CD4-positive, alpha-beta T cell treated with Interleukin-4 for 4 hours (primary cell): ENCODE measurements around the gene TJP3.

Experiments
- DNase-seq: peaks from one replicate; pipeline ENCODE4 v3.0.0-alpha.2; 2020

The TJP3 gene

DNA sequence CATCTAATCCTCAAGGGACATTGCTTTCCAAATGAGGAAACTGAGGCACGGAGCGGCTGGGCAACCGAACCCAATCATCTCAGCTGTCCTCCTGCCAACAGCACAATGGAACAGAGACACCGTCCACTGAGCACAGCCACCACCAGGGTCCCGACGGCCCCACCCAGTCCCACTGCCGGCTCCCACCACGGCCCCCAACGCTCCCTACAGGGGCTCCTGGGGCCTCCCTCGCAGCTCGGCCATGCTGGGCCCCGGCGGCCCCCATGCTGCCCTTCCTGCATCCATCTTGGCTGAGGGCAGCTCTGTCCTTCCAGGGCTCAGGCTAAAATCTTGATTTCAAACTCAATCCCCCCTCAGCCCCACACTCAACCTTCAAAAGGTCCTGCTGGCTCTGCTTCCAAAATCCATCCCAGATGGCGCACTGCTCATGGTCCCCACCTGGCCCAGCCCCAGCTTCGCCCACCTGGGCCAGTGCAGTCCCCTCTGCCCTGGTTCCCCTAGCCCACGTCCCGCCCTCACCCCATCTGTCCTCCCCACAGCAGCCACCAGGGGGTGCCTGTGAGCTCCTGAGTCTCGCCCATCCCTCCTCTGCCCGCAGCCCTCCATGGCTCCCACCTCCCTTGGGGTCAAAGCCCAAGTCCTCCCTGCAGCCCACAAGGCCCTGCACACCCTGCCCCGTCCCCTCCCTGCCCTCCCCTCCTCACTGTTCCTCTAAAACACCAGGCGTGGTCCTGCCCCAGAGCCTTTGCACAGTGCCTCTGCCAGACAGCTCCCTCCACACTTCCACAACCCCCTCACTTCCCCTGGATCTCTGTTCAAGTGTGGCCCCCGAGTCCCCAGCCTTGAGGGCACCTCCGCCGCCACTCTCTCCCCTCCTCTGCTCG is 15.8 kb upstream of the TJP3 start:
- DNase-seq = peak; percentile 32

DNA sequence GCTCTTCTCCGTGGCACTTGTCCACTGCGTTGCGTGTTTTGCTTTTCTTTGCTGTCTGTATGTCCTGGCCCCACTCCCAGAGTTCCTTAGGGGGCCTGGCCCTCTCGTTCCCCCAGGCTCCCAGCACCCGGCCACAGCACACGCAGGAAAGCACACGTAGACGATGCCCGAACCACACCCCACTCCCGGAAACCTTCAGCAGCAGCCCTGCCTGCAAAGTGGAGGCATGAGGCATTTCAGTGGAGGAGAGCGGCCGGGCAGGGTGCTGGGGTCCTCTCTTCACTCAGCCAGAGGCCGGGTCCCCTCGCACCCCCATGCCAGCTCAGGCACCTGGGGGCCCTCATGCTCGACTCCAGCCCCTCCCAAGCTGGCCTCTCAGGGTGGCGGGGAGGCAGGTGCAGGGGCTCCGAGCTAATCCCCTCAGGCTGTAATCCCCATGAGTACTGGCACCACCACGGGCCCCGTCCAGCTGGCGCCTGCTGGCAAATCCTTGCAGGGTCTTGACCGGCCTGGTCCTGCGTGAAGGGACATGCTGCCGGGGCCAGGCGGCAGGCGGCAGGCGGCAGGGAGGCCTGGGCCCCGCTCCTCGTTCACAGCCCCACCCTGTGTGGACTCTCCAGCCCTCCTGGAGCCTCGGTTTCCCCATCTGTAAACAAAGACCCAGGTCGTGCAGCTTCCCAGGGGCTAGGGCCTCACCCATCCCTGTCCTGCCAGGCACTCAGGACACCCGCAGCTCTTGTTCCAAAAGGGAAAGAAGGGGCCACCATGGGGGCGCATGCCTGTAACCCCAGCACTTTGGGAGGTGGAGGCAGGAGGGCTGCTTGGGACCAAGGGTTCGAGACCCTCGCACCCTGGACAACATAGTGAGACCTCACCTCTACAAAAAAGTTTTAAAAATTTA is 14.9 kb upstream of the TJP3 start:
- no peak for DNase-seq

DNA sequence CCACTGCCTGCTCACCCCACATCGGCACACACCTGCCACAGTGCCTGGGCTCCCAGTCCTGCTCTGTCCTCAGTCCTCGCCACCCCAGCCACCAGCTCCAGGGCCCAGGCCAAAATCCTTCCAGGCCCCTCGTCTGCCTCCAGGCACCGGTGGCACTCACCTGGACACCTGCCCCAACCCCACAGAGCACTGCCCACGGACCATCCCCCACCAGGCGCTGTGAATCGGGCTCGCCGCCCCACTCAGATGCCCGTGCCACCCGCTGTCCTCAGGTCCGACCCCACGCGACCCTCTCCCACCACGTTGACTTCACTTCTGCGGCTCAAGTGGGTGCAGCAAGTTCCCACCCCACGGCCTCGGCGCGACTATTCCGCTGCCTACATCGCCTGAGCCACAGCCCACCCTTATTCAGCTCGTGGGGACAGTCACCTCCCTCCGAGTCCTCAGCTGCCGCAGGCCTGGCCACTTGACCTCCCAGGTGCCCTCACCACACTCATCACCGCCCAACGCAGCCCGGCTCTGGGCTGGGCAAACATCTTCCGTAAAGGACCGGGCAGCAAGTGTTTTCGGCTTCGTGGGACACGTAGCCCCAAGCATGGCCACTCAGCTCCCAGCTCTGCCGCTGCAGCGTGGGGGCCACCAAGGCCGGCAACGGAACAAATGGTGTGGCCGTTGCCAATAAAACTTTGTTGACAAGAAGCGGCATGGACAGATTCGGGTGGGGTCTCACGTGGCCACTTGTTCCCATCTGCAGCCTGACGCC is 13.6 kb upstream of the TJP3 start:
- no peak for DNase-seq

DNA sequence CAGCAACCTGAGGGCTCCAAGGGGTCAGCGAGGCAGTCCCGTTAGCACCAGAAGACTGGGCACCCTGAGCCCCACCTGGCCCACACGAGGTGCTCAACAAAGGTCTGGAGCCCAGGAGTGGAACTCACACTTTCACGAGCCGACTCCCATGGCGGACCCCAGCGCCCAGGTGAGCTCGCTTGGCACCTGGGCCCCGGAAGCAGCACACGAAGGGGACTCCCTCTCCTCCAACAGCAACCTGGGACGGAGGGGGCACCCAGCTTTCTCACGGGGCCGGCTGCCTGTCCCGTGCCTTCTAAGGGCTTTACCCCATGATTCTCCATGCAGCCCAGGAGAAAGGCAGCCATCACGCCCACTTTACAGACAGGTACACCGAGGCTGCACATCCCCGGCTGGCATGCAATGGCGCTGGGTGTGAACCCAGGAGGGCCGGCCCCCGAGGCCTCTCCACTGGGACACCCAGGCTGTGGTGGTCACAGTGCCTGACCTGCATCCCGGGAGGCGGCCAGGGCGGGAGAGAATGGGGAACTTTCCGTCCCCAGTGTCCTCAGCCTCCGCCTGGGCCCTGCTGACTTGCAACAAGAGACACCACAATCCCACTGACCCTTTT is 13.0 kb upstream of the TJP3 start:
- no peak for DNase-seq

DNA sequence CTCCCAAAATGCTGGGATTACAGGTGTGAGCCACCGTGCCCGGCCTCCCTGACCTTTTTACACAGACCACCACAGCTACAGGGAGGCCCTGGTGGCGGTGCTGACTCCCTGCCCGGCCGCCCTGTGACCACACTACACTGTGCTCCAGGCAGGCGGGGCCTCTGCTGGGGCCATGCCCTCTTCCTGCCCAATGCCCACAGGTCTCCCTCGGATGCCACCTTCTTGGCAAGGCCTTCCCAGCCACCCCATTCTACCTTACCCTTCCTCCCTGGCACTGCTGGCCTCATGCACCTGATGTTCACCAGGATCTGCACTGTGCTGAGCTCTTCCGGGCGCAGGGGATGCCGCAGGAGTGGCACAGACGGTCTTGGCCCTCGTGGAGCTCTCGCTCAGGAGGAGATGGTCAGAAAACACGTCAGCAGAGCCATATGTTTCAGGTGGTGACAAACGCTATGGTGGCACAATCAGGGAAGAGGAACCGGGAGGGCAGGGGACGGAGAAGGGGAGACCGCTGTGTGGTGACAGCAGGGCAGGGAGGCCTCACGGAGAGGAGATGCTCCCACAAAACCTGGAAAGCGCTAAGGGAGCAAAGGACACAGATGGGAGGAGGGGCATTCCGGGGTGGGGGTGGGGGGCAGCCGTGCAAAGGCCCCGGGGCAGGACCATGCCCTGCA is 12.1 kb upstream of the TJP3 start:
- DNase-seq = no peak

DNA sequence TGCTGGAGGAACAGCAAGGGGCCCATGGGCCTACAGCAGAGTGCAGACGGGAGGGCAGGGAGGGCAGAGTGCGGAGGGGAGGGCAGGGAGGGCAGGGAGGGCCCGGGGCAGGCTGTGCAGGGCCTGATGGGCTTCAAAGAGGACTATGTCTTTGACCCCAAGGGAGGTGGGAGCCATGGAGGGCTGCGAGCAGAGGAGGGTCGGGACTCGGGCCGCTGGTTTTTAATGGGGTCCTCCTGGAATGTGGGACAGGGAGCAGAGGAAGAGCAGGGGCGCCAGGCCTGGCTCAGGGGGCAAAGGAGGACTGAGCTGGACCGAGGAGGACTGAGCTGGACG is 11.6 kb upstream of the TJP3 start:
- no peak for DNase-seq

DNA sequence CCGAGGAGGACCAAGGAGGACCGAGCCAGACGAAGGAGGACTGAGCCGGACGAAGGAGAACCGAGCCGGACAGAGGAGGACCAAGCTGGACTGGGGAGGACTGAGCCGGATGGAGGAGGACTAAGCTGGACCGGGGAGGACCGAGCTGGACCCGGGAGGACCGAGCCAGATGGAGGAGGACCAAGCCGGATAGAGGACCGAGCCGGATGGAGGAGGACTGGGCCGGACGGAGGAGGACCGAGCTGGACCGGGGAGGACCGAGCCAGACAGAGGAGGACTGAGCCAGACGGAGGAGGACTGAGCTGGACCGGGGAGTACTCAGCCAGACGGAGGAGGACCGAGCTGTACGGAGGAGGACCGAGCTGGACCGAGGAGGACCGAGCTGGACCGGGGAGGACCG is 11.1 kb upstream of the TJP3 start:
- no peak for DNase-seq

DNA sequence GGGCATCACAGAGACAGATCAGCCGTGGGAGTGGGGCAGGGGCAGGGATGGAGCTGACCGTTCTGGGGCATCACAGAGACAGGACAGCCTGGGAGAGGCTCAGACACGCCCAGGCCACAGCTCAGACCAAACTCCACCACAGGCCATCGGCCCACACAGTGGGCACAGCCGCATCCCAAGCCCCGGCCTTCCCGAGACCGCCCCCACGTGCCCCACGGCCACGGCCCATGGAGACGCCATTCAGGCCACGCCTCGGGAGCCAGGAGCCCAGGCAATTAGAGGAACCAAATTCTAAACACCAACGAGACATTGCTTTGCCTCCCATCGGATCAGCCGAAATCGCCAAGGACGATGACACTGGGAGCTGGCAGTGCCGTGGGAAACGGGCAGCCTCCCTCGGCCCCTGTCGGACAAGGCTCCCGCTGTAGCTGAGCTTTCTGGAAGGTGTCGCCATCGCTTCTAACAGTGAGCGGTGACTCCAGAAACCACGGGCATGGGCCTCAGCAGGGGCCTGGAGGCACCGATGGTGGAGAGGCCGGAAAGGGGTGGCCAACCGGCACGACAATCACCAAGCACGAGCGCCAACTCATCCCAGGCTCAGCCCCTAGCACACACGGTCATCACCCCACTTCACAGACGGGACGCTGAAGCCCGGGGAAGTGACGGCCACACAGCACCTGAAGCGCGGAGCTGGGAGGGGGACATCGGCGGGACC is 10.4 kb upstream of the TJP3 start:
- DNase-seq = no peak

DNA sequence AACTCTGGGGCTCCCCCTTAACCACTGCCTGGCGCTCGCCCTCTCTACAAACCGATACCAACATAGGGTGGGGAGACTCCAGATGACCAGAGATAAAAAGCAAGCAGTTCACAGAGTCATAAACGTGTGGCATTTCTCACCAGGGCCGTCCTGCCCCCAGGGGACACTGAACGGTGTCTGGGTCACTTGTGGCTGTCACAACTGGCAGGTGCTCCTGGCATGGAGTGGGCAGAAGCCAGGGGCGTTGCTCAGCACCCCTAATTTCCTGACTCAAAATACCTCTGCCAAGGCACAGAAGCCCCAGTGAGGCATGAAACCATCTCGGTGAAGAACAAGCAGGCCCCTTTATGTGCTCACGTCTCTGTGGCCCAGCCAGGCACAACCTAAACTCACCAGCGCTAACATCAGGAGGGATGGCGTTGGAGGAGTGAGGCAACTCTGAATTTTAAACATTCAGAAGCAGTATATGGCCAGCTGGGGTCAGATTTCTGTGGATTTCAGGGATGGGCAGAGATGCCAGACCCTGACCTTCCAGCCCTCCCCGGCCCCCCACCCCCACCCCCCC is 9.7 kb upstream of the TJP3 start:
- no peak for DNase-seq

DNA sequence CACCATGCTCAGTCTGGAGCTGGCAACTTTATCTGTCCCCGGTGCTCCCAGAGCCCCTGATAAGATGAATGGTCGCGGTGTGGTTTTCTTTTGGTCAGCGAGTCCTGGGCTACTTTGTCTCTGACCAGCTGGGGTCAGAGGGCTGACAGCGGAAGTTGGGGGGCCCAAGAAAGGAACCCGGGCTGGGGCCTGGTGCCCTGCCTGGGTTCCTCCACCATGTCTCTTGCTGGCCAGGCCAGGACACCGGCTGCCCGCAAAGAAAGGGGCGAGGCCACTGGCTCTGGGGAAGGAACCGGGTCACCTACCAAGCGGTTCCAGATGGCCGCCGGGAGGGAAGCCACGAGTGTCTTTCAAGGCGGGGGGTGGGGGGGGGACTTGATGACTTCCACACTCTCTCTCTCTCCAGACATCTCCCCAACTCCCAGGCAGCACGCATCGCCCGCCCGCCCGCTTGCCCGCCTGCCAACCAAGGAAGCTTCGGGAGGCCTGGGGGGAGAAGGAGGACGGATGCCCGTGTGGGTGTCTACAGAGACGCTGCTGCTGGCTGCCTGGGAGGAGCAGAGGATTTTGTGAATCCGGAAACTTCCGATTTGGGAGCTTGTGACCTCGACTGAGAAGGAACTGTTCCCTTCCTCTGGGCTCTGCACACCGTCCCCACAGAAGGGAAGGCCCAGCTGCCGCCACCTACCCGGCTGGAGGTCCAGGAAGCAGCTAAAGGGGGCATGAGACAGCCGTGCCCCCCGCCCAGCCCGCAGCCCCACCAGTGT is 9.0 kb upstream of the TJP3 start:
- no peak for DNase-seq

DNA sequence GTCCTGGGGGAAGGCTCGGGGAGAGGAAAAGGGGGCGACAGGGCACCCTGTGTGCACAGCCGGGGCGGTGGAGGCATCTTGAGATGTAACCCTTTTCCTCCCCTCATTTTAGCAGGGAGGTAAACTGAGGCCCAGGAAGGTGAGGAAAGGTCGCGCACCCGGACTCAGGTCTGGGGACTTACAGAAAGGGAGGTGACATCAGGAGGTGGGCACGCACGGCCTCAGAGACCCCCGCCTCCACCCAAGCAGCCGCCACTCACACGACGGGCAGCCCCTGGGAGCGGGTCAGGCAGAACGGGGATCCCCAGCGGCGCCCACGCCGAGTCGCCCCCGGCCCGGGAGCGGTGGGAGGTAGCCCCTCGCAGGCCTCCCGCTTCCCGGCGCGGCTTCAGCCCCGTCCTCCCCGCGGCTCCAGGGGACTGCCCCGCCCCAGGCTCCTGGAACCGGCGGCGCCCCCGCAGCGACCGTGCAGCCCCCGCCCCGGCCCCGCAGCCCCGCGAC is 8.4 kb upstream of the TJP3 start:
- DNase-seq = no peak

DNA sequence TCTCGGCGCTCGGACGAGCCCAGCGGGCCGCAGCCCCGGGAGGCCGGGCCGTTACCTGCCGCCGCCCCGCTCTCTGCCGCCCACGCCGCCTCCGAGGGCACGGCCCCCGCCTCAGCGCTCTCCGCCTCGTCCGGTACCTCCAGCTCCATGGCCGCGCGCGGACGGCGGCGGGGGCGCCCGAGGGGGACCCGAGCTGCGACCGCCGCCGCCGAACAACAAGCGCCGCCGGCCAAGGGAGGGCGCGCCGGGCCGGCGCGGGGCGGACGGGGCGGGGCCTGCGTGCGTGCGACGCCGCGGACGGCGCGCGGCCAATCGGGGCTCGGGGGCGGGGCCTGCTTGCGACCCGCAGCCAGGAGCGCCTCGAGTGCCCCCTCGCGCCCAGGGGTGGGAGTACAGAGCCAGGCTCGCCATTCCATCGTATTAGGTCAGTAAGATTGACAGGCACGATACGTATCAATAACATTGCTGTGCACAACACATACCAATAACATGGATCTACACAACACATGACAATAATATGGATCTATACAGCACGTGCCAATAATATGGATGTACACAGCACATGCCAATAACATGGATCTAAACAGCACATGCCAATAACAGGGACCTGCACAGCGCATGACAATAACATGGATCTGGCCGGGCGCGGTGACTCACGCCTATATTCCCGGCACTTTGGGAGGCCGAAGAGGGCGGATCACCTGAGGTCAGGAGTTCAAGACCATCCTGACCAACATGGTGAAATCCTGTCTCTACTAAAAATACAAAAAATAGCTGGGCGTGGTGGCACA is 7.7 kb upstream of the TJP3 start, which contains the start of gene PIP5K1C:
PIP5K1C (minus strand) TSS at position 227 of the 791 bp plus-strand sequence; CDS start at position 149, 78 bp downstream.
- peak; percentile 83 for DNase-seq

DNA sequence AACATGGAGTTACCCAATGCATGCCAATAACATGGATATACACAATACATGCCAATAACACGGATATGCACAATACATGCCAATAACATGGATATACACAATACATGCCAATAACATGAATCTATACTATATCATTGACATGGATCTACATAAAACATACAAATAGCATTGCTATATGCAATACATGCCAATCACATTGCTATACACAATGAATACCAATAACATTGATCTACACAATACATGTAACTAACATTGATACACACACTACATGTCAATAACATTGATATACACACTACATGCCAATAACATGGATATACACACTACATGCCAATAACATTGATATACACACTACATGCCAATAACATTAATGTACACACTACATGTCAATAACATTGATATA is 7.0 kb upstream of the TJP3 start:
- no peak for DNase-seq

DNA sequence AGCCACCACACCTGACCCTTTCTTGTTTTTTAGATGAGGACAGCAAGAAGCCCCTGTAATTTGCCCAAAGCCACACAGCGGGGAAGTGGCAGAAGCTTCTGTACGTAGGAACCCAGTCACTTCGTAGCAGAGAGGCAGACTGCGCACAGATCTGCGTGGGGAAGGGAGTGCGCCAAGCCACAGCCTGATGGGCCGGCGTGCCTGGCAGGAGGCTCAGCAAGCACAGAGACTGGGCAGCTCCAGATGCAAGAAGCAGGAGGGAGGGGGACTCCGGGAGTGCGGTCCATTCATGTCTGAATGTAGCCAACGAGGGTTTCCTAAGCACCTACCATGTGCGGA is 347 bp upstream of the TJP3 start:
- DNase-seq = no peak

DNA sequence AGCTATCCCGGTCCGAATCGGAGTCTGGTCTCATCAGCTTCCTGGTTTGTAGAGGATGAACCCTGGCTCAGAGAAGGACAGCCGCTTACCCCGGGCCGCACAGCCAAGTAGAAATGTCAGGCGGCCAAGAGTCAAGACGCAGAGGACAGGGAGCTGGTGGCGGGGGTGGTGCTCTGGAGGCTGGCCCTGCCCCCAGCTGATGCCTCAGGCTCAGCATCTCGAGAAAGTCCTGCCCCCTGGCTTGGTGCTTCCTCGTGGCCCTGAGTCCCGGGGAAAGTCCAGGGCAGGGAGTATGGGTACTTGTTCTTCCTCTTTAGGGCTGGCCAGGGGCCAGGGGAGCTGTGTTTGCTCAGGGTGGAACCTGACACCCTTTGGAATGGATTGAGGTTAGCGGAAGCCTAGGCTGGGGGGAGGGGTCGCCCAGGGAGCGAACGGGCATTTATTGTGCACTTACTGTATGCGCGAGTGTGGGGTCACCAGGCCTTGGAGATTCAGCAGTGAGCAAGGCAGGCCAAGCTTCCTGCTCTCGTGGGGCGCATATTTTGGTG is 2.2 kb downstream of the TJP3 start:
- no peak for DNase-seq

DNA sequence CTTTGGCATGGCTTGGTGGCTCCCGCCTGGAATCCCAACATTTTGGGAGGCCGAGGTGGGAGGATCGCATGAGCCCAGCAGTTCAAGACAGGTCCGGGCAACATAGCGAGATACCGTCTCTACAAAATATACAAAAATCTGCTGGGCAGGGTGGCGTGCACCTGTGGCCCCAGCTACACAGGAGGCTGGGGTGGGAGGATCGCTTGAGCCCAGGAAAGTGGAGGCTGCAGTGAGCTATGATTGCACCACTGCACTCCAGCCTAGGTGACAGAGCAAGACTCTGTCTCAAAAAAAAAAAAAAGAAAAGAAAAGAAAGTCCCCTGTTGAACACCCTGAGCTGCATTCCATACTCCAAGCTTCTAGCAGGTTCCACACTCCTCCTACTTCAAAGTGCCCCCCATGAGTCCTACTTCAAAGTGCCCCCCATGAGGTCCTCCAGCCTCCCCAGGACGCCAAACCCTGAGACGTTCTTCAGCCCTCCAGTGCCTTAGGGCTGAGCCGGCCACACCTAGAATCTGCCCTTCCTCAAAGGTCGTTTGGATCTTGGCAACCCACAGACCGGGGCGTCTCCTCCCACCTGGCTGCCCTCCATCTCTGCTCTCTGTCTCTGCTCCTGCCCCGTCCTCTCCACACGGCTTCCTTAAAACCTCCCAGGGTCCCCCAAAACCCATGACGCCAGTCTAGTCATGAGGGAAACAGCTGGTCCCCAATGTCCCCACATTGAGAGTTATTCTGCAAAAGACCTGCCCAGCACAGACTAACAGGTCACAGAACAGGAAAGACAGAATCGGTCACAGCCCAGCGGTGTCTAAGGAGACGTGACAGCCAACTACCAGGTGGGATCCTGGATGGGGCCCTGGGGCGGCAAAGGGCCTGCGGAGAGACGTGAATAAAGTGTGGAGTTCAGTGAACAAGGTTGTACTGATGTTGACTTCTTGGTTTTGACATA is 4.8 kb downstream of the TJP3 start:
- no peak for DNase-seq

DNA sequence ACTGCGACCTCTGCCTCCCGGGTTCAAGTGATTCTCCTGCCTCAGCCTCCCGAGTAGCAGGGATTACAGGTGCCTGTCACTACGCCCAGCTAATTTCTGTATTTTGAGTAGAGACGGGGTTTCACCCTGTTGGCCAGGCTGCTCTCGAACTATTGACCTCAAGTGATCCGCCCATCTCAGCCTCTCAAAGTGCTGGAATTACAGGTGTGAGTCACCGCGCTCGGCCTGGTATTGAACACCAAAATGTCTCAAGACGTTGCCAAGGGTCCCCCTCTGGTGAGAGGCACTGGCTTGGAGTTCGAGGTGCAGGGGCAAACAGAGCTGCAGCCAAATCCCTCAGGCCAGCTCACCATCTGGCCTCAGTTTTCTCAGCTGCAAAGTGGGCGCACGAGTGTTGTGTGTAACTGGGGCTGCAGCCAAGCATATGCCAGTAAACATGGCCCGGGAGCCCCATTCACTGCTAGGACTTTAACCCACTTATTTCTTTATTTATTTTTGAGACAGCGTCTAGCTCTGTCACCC is 8.0 kb downstream of the TJP3 start:
- no peak for DNase-seq

DNA sequence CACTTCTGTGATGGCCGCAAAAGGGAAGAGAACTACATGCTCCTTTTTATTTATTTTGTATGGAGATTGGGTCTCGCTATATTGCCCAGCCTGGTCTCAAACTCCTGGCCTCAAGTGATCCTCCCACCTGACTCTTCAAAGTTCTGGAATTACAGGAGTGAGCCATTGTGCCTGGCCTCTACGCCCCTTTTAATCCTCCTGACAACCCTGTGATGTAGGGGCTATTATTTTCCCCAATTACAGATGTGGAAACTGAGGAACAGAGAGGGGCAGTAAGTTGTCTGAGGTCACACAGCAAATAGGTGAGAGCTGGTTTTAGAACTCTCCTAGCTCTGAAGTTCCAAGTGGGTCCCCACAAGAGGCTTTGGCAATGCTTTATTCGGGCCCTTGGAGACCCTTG is 11.7 kb downstream of the TJP3 start:
- no peak for DNase-seq
